ENCODE data around the gene PTPRM.

PTPRM gene

DNA sequence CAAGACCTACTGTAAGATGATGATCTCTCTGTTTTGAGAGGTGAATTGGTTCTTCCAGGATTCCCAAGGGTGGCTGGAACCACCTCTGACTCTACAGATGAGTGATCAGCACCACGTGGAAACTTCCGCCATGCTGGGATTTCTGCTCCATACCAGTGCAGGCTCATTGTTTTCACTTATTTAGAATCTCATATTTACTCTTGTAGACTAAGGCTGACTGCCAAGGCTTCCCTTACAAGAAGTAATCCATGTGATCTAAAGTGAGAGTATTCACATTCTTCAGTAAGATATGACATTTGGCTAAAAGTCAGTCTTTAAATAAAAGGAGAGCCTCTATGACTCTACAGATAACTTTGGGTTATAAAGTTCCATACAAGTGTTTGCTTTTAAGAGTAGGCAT is 719.2 kb downstream of the PTPRM start:
- DNase-seq (ENCODE audit: low spot score): no peak

DNA sequence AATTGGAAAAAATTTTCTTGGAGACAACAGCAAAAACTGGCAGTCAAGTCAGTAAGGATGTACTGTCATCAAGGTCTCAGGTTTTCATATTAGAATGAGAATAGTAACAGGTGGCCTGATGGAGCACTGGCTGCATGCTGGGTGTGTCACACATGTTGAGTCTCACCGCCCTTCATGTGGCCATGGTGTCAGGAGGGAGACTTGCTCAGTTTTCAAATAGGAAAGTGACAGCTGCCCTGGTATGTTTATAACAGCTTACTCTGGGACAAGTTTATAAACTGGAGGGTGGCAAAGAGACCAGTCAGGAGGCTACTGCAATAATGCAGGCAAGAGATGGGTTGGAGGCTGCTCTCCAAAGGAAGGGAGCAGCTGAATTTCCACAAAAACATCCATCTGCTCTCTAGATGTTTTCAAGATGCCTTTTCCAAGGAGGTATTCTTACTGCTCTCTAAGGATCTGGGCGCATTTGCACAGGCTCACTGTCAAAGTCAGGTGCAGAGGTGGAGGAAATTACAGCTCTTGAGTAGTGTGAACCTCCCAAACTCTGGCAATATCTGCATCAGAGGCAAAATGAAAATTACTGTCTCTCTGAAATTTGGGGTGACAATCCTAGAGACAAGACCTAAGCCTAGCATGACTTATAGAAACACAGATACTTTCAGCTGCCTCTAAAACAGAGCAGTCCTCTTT is 720.2 kb downstream of the PTPRM start:
- DNase-seq (ENCODE audit: low spot score): no peak

DNA sequence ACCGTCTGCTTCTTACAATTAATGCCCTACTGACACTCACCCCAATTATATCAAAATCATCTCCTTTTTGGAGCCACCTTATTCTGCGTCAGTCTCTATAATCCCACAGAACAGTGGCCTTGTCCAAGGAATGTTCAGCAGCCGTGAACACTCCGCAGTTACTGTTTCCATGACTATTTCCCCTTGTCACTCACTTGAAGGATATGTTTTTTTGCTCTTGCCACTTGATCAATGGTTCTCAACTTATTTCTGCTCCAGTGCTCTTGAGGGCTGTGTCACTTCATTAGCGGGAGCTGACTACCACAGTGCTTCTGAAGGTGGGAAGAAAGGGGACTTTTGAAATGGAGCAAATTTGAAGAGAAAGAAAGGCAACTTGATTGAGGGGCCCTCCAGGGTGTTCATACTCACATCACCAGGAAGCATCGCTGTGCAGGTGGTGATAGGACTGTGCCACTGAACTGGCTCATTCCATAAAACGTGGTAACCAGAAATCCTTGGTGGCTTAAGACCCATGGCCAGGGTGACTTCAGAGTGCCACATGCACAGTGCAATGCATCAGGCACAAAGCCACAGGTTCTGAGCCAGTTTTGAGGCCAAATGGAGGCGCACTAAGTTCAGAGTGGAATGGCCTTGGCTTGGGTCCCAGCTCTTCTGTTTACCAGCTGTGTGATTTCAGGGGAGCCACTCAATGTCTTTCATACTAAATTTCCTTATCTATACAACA is 721.5 kb downstream of the PTPRM start:
- DNase-seq (ENCODE audit: low spot score): no peak

DNA sequence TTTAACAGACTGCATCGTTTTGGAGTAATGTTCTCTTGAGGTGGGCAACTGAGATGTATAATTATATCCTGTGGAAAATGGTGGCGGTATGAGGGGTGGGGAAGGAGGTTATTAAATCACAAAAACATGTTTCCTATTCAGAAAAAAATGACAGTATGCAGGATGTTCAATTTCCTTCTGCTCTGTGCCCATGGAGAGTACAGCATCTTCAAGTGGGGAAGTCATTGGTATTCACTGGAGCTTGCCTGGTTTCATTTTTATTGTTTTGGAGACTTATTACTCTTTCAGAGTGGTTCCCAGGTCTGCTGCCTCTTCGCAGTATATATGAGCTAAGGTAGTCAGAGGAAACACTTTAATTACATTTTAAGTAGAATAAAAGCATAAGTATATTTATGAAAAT is 723.3 kb downstream of the PTPRM start:
- DNase-seq (ENCODE audit: low spot score): no peak

DNA sequence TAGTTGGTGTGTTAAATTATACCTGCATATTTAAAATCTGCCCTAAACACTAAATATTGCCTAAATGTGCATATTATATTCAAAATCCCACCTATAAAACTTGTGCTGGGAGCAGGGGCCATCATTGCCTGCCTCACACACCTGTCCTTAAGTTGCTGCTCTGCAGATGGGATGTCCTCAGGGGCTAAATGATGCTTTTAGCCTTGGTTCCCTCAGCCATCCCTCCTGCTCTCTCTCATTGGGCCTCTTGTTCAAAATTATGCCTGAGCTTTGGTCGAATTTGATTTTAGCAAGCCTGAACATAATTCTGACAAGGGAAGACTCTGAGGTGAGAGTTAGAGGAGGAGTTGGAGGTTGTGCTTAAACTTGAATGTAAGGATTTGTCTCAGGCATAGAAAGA is 723.8 kb downstream of the PTPRM start:
- no peak for DNase-seq (ENCODE audit: low spot score)

DNA sequence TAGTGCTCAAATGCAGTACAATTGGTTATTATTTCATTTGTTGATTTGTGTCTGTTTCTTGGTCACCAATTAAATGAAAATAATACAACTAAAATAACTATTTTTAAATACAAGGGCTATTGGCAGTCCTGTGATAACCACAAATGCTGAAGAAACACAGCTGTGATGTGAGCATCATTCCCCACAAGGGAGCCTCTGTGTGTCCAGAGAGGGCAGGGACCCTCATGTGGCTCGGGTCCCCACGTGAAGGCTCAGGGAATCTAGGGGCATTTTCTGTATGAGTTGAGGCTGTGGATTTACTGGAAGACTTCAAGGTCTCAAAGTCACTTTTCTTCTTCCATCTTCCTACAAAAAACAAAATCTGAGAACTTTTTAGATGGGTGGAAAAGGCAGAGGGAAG is 726.1 kb downstream of the PTPRM start:
- no peak for DNase-seq (ENCODE audit: low spot score)

DNA sequence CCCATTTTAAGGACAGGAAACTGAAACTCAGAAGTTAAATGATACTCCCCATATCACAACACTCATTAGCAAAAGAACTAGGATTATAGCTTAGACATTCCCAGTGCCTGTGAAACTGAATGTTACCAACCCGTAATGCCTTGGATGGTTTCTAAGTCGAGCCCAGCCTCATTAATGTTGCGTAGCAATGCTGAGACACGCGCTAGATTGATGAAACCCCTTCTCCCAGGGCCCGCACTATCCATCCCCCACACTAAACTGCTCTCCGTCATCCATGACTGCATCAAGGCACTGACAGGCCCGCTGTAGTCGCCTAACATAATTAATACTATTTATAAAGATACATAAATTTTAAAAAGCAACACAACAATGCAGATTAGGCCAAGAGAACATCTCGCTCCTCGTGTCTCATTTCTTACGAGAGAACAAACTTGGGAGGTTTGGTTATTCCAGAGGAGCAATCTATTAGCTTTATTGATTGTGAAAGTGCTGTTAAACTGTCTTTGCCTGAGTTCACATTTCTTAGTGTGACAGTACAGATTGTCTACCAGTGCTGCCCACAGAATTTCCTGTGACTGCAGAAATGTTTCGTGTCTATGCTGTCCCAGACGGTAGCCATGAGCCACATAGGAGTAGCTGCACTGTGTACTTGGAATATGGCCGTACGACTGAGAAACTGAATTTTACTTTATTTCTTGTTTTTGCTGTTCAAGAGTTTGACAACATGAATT is 729.9 kb downstream of the PTPRM start:
- no peak for DNase-seq (ENCODE audit: low spot score)

DNA sequence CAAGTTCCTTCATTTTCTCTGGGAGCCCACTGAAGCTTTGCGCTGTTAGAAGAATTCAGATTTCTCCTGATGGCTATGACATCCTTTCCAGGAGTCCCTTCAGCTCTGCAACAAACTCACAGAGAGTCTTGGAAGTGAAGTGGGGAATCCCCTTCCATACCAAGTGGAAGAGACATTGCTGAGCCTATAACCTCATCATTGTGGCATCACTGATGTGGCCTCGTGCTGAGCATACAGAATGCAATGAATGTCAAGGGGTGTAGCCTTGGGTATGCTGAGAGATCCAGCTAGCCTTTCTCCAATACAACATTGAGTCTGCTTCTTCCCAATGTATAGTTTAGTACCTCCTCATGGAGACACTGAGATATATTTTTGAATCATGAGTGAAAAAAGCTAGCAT is 731.1 kb downstream of the PTPRM start:
- peak; percentile 42 for DNase-seq (ENCODE audit: low spot score)

DNA sequence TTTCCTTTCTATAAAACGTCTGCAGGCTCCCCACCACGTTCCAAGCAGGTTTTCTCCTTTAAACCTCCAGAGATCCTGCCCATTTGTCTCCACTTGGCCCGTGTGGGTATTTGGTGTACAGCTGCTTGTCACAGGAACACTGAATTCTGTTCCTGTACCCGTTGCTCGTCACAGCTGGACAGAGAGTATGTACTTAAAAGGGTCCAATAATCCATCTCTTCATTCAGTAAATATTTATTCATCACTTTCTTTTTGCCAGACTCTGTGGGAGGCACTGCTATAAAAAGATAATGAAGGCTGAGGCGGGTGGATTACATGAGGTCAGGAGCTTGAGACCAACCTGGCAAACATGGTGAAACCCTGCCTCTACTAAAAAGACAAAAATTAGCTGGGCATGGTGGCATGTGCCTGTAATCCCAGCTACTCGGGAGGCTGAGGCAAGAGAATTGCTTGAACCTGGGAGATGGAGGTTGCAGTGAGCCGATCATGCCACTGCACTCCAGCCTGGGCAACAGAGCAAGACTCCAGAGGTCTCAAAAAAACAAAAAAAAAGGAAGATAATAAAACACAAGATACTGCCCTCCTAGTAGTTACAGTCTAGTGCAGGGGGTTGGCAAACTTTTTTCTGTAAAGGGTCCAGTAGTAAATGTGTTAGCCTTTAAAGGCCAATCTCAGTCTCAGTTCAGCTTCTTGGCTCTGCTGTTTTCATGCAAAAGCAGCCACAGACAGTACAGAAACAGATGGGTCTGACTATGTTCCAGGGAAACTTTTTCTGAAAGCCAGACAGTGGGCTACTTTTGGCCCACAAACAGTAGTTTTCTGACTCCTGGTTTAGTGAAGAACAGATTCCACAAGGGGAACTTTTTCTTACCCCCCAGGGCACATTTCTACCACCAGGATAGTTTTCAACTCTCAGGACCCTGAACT is 732.2 kb downstream of the PTPRM start:
- DNase-seq (ENCODE audit: low spot score): no peak

DNA sequence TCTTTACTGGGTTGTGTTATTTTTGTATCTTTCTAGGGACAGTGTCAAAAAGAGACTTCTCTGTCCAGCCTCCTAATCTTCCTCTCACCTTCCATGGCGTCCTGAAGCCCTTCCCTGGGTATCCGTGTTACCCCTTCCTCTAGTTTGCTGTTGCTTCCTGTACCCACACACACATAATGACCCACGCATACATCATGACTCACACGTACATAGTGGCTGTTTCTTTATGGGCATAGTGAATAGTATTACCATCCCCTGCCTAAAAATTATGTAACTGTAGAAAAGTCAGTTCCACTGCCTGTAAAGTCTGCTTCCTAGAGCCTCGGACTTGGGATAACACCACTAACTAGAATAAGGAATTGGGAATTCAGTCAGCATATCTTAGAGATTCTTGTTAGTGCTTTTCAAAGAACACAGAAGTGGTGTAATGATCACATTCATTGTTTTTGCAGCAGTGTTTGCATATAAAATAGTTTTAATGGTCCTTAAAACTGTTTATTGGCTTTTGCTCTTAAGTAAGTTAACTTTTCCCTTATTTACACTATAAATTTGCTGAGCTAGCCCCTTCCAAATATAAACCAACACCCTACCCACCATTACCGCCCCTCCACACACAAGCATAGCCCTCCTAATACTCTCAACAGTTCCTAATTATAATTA is 733.8 kb downstream of the PTPRM start:
- DNase-seq (ENCODE audit: low spot score): no peak

DNA sequence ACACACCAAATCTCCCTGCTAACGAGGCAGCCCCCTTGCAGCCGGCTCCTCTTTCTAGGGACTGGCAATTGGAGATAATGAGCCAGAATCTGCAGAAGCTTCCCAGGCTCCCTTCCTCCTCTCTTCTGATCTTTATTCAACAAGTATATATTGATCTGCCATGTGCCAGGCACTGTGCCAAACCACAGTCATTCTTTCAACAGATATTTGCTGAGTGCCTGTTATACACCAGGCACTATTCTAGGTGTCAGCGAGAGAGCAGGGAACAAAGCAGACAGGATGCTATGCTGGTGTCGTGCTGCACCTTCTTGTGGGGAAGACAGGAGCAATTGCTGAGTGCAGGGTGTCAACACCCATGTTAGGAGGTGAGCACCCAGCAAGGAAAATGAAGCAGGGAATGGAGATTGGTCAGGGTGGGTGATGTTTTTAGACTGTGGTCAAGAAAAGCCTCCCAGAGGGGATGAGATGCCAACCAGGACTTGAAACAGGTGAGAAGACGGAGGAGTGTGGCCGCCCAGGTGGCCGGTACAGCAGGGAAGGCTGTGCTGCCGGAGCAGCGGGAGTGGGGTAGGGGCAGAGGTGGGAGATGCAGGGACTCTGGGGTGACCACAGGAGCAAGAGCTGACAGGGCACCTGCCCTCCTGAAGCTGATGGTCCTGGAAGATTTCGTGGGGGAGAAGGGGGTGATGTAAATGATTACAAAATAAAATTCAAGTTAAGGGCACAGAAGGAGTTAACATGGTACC is 734.5 kb downstream of the PTPRM start:
- no peak for DNase-seq (ENCODE audit: low spot score)

DNA sequence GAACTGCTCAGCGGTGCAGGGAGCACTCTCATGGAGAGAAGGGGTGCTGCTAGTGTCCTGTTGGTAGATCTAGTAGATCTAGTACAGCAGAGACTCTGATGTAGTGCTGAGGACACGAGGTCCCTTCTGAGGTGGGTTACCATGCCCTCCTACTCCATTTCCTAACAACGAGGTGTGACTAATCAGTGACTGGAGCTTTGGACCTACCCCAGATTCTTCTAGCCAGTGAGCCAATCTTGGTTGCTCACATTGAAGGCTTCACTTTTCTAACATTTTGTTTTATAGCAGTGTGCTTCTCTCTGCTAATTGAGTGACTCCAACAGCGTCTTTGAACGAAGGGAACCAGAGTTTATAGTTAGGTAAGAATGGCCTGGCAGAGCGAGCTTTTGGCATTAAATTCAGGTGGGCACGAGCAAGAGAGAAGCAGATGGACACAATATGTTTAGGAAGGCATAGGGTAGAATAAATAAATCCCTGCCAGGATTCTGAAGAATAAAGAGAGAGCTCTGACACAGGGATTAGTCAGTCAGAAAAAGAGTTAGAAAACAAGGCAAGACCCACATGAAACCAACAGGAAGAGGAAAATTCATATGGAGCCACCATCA is 736.1 kb downstream of the PTPRM start:
- DNase-seq (ENCODE audit: low spot score): no peak

DNA sequence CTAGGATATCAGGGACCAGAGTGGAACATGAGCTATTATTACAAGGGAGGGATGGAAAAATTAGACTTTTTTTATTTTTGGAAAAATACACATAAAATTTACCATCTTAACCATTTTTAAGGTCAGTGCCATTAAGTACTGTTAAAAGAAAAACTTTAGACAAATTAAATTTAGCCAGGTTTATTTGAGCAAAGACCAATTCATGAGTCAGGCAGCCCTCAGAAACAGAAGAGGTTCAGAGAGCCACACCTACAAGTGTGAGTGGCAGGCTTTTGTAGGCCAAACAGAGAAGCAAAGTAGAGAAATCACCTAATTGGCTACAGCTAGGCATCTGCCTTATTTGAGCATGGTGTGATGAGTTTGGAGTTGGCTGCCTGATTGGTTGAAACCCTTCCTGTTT is 740.8 kb downstream of the PTPRM start:
- no peak for DNase-seq (ENCODE audit: low spot score)

DNA sequence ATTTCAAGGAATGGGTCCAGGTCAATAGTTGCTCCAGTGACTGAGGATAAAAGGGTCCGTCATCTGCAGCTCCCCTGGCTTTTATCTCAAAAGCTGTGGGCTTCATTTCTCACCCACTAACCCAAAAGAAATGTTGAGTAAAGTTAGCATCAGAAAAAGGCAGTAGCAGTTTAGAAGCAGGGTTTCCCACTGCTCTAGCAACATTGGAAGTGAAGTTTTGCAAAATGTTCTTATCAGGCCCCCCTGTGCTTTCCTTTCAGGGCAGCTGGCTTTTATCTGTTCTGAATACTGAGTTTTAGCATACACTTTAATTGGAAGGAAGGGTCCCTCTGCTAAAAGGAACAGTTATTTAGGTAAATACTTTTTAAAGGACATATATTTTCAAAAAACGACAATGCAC is 745.9 kb downstream of the PTPRM start:
- no peak for DNase-seq (ENCODE audit: low spot score)

DNA sequence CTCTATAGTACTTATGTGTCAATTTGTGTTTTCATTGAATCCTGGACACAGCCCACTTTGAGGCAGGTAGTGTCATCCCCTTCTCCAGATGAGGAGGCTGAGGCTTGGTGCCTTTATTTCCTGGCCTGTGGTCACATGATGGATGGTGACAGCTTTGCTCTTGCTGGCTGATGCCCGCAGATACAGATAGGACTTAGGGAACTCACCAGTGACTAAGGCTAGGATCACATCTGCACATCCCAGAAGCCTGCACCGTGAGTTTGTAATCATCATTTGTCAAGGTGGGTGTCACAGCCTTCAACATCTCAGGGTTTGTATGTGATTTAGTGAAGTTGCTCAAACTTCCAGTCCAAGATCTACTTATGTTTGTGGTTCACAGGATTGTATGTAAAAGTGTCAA is 747.0 kb downstream of the PTPRM start:
- DNase-seq (ENCODE audit: low spot score): no peak

DNA sequence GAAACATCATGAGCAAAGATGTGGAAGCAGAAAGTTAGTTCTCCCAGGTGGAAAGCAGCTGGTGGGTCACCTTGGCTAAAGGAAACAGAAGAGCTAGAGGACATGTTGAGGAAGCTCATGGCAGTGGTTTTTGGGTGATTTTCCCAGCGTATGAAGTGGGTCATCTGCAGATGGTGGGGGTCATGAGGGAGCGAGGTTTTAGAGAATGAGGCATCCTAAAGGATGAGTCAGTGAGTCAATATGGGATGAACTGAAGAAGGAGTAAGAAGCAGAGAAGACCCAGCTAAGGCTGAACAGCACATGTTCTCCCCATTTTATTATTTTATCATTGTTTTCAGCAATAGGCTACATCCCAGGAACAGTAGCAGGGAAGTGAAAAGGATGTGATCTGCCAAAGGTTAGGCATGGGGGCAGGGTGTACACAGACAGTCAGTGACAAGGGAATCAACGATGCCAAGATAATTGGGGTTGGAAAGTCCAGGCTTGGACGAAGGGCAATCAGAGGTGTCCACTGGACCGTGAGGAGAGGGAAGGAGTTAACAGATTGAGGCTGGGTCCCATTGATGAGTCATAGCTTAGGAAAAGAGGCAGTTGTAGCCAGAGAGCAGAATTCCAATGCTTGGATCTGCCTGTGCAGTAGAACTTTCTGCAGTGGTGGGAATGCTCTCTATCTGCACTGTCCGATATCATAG is 752.8 kb downstream of the PTPRM start:
- peak; percentile 56 for DNase-seq (ENCODE audit: low spot score)

DNA sequence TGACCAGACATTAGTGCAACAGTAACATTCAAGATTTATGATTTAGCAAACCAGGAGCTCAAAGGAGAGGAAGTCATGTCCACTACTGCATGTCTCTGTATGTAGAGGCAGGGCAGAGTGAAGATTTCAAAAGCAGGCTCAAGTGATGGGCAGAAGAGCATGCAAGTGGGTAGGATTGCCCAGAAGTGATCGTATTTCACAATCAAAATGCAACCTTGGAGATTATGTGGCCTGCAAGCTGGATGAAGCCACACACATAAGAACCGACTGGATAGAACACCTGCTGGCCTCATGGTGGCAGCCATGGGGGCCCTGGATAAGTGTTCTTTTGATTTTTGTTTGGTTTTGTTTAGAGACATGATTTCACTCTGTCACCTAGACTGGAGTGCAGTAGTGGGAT is 755.4 kb downstream of the PTPRM start:
- DNase-seq (ENCODE audit: low spot score): no peak

DNA sequence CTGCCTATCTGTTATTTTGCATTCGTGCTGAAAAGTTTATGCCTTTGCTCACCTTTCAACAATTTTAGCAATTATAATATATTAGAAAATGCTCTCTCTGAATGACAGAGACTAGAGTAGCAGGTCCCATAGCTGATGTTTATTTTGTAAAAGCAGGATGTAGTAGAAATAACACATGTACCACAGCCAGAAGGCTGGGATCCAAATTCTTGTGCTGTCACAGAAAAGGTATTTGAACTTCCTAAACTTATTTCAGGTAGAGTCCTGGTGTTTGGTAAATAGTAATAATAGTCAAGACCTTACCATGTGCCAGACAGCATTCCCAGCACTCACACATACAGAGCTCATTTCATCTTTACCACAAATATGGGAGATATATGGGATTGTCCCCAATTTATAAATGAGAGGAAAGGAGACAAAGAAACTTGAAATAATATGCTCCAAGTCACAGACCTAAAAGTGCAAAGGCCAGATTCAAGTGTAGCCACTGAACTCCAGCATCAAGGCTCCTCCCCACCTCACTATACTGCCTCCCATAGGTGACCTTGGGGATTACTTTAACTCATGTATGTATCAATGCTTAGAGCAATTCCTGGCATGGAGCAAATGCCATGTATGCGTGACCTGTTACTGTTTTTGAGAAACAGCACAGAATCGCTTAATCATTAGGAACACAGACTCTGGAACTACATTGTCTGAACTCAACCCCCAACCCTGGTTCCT is 757.4 kb downstream of the PTPRM start:
- DNase-seq (ENCODE audit: low spot score): no peak

DNA sequence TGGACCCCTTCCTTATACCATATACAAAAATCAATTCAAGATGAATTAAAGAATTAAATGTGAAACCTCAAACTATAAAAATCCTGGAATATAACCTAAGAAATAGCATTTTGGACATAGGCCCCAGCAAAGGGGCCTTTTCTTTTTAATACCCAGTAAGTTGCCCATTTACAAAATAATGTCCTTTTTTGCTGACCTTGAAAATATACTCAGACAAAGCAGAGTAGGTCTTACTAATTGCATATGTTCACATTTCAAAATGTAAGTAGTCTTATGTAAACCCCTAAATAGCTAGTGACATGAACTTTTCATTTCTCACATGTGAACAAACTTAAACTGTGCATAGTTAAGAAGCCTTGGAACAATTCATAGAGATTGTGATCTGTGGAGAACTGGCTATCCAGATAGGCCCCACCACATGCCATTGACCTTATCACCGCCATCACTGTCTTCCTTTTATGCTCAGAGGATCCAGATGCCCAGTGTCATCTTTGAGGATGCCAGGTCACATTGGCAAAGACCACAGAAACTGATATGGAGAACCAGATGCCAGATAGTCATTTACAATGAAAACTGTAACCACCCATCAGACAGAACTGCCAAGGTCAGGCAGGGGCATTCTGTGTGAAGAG is 759.8 kb downstream of the PTPRM start:
- DNase-seq (ENCODE audit: low spot score): no peak

Measured in kidney tubule cell (primary cell).